Measurements from ENCODE around the gene ITGA5. TPM values are rescaled to one million over a fixed set of nuclear protein-coding genes. Genes with fewer than 3 reads are reported as not detected.

The ITGA5 gene
- total and polyA plus RNA-seq, 2 experiments from 2014 or later: 7.3 to 23.7 TPM

GRCh38 chr12:54377007-54377406 is 42.1 kb downstream of the ITGA5 start:
- DNase-seq (ENCODE audit: low spot score) (no peak), ATAC-seq (no peak)
- Histone ChIP-seq H3K27ac (ENCODE audit: low read depth) (no peak overlapping the region), H3F3A (replicated peaks; ENCODE audit: low read depth) (no peaks in the 10 kb centered on the region; the same call in 1 of the 2 replicates), H4K20me1 (replicated peaks; ENCODE audit: insufficient read depth) (no peaks in the 10 kb centered on the region; the same call in none of the 2 replicates), H2AFZ (no peak overlapping the region), H3K4me2 (no peak overlapping the region), H3K9me2 (ENCODE audit: insufficient read depth) (no peaks in the 10 kb centered on the region), H3K4me3 (no peak overlapping the region), H3K27me3 (ENCODE audit: insufficient read depth) (peaks cover 17% of the 10 kb centered on the region; the same call in 1 of the 2 replicates), H3K79me2 (replicated peaks; ENCODE audit: insufficient read depth) (no peaks in the 10 kb centered on the region), H3K4me1 (ENCODE audit: insufficient read depth) (peaks cover 11% of the 10 kb centered on the region), H3K36me3 (ENCODE audit: insufficient read depth) (no peaks in the 10 kb centered on the region)
- H3K27me3 Mint-ChIP-seq (ENCODE audit: insufficient read depth, low read depth, poor library complexity): peaks cover 22% of the 10 kb centered on the region
- peak overlapping the region; percentile 4; the same call in 1 of the 3 replicates for H3K4me3 Mint-ChIP-seq
- peaks cover 24% of the 10 kb centered on the region for H3K4me1 Mint-ChIP-seq
- peaks cover 25% of the 10 kb centered on the region for H3K36me3 Mint-ChIP-seq (ENCODE audit: low read depth)
- no peak overlapping the region for H3K27ac Mint-ChIP-seq
- no peaks in the 10 kb centered on the region for H3K9me3 Mint-ChIP-seq
- no peak for TF ChIP-seq ZNF114 (CRISPR knock-in tag; IDR thresholded peaks at IDR 0.05)
- TF ChIP-seq ZNF331 (CRISPR knock-in tag; IDR thresholded peaks at IDR 0.05; ENCODE audit: low read depth): no peak
- TF ChIP-seq EZH2 (IDR thresholded peaks at IDR 0.05; ENCODE audit: low read depth, unreplicated experiment): no peak
- TF ChIP-seq, protein P1, sequence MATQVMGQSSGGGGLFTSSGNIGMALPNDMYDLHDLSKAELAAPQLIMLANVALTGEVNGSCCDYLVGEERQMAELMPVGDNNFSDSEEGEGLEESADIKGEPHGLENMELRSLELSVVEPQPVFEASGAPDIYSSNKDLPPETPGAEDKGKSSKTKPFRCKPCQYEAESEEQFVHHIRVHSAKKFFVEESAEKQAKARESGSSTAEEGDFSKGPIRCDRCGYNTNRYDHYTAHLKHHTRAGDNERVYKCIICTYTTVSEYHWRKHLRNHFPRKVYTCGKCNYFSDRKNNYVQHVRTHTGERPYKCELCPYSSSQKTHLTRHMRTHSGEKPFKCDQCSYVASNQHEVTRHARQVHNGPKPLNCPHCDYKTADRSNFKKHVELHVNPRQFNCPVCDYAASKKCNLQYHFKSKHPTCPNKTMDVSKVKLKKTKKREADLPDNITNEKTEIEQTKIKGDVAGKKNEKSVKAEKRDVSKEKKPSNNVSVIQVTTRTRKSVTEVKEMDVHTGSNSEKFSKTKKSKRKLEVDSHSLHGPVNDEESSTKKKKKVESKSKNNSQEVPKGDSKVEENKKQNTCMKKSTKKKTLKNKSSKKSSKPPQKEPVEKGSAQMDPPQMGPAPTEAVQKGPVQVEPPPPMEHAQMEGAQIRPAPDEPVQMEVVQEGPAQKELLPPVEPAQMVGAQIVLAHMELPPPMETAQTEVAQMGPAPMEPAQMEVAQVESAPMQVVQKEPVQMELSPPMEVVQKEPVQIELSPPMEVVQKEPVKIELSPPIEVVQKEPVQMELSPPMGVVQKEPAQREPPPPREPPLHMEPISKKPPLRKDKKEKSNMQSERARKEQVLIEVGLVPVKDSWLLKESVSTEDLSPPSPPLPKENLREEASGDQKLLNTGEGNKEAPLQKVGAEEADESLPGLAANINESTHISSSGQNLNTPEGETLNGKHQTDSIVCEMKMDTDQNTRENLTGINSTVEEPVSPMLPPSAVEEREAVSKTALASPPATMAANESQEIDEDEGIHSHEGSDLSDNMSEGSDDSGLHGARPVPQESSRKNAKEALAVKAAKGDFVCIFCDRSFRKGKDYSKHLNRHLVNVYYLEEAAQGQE (IDR thresholded peaks at IDR 0.05; ENCODE audit: unreplicated experiment): no peak
- TF ChIP-seq STAT1 (IDR thresholded peaks at IDR 0.05; ENCODE audit: unreplicated experiment): no peak

GRCh38 chr12:54376596-54376995 is 42.5 kb downstream of the ITGA5 start:
- H3K27me3 ChIP-seq (ENCODE audit: insufficient read depth): peaks cover 17% of the 10 kb centered on the region; the same call in 1 of the 2 replicates
- peaks cover 25% of the 10 kb centered on the region for H3K36me3 Mint-ChIP-seq (ENCODE audit: low read depth)
- H3K9me3 Mint-ChIP-seq: no peaks in the 10 kb centered on the region
- no peaks in the 10 kb centered on the region; the same call in none of the 2 replicates for H4K20me1 ChIP-seq (replicated peaks; ENCODE audit: insufficient read depth)
- ATAC-seq: no peak
- H3K9me2 ChIP-seq (ENCODE audit: insufficient read depth): no peaks in the 10 kb centered on the region
- no peak for DNase-seq (ENCODE audit: low spot score)
- H3K4me1 Mint-ChIP-seq: peaks cover 24% of the 10 kb centered on the region
- no peak overlapping the region for H3K4me3 ChIP-seq
- no peak overlapping the region for H3K27ac Mint-ChIP-seq
- no peak overlapping the region; the same call in 2 of the 3 replicates for H3K4me3 Mint-ChIP-seq
- H3K27ac ChIP-seq (ENCODE audit: low read depth): no peak overlapping the region
- H3K27me3 Mint-ChIP-seq (ENCODE audit: insufficient read depth, low read depth, poor library complexity): peaks cover 22% of the 10 kb centered on the region
- H3K36me3 ChIP-seq (ENCODE audit: insufficient read depth): no peaks in the 10 kb centered on the region
- H3K4me2 ChIP-seq: no peak overlapping the region
- H2AFZ ChIP-seq: no peak overlapping the region
- no peaks in the 10 kb centered on the region for H3K79me2 ChIP-seq (replicated peaks; ENCODE audit: insufficient read depth)
- peaks cover 11% of the 10 kb centered on the region for H3K4me1 ChIP-seq (ENCODE audit: insufficient read depth)
- H3F3A ChIP-seq (replicated peaks; ENCODE audit: low read depth): no peaks in the 10 kb centered on the region; the same call in 1 of the 2 replicates
- TF ChIP-seq POLR2AphosphoS5 (IDR thresholded peaks at IDR 0.05; ENCODE audit: low read depth) (no peak), ZNF331 (CRISPR knock-in tag; IDR thresholded peaks at IDR 0.05; ENCODE audit: low read depth) (no peak), EZH2 (IDR thresholded peaks at IDR 0.05; ENCODE audit: low read depth, unreplicated experiment) (no peak), NANOG (IDR thresholded peaks at IDR 0.05; ENCODE audit: borderline replicate concordance) (no peak), CREB1 (CRISPR knock-in tag; IDR thresholded peaks at IDR 0.05; ENCODE audit: low read depth) (no peak), ZNF114 (CRISPR knock-in tag; IDR thresholded peaks at IDR 0.05) (no peak), STAT1 (IDR thresholded peaks at IDR 0.05; ENCODE audit: unreplicated experiment) (no peak), EZH2phosphoT487 (IDR thresholded peaks at IDR 0.05; ENCODE audit: unreplicated experiment) (no peak), CTCF (conservative IDR thresholded peaks at IDR 0.05; ENCODE audit: low read depth in 2 of 2) (no peak), JUNB (IDR thresholded peaks at IDR 0.05; ENCODE audit: unreplicated experiment) (no peak)
- TF ChIP-seq, protein P2, sequence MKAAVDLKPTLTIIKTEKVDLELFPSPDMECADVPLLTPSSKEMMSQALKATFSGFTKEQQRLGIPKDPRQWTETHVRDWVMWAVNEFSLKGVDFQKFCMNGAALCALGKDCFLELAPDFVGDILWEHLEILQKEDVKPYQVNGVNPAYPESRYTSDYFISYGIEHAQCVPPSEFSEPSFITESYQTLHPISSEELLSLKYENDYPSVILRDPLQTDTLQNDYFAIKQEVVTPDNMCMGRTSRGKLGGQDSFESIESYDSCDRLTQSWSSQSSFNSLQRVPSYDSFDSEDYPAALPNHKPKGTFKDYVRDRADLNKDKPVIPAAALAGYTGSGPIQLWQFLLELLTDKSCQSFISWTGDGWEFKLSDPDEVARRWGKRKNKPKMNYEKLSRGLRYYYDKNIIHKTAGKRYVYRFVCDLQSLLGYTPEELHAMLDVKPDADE (IDR thresholded peaks at IDR 0.05): no peak
